HG02938 (cell line): Measurements from ENCODE around the gene SDHAF2.
A peak's percentile ranks its signal among the peaks of the same experiment; 100 is the strongest.
"Not testable (repeated sequence)": the region's sequence is repeated elsewhere in the genome, so short reads cannot be mapped to it uniquely, and the experiment has no call there.

Source experiments
- ATAC-seq: cut with Tn5 transposase; IDR thresholded peaks from one replicate; pipeline ENCODE4 v1.9.1; 2021; ENCODE audit warnings: mild to moderate bottlenecking, moderate library complexity; ENCODE audit not compliant: unreplicated experiment

The SDHAF2 gene

GRCh38 chr11:61429691-61430582 is at the start of gene SDHAF2, which contains the start of gene CPSF7:
Gene SDHAF2, plus strand, starts transcription at chr11:61430124. Its CDS starts 23 bp downstream, at chr11:61430147.
Gene CPSF7, minus strand, starts transcription at chr11:61429975. Its CDS starts 740 bp downstream, at chr11:61429235.
- ATAC-seq, result peak; percentile 89

GRCh38 chr11:61380884-61381283 is 49.0 kb upstream of the SDHAF2 start:
- ATAC-seq, result no peak

DNA sequence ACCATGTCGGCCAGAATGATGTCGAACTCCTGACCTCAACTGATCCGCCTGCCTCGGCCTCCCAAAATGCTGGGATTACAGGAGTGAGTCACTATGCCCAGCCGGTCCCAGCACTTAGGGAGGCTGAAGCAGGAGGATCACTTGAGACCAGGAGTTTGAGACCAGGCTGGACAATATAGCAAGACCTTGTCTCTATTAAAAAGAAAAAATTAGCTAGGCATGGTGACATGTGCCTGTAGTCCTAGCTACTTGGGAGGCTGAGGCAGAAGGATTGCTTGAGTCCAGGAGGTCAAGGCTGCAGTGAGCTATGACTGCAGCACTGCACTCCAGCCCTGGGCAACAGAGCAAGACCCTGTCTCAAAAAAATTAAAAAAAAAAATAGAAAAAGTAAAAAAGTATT is 46.1 kb upstream of the SDHAF2 start:
- ATAC-seq, result not testable (repeated sequence)

GRCh38 chr11:61384271-61385242 is 45.4 kb upstream of the SDHAF2 start:
- no peak for ATAC-seq

DNA sequence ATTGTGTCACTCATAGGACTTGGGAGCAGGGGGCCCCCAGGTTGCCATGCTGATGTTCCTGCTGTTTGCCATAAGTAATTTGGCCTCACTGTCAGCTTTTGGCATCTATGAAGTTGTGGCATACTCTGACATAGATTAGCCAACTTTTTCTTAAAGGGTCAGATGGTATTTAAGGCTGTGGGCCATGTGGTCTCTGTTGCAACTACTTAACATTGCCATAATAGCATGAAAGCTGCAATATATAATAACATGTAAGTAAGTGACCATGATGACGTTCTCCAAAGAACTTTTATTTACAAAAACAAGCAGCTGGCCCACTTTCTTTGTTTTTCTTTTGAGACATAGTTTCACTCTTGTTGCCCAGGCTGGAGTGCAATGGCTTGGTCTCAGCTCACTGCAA is 39.8 kb upstream of the SDHAF2 start:
- no peak for ATAC-seq

DNA sequence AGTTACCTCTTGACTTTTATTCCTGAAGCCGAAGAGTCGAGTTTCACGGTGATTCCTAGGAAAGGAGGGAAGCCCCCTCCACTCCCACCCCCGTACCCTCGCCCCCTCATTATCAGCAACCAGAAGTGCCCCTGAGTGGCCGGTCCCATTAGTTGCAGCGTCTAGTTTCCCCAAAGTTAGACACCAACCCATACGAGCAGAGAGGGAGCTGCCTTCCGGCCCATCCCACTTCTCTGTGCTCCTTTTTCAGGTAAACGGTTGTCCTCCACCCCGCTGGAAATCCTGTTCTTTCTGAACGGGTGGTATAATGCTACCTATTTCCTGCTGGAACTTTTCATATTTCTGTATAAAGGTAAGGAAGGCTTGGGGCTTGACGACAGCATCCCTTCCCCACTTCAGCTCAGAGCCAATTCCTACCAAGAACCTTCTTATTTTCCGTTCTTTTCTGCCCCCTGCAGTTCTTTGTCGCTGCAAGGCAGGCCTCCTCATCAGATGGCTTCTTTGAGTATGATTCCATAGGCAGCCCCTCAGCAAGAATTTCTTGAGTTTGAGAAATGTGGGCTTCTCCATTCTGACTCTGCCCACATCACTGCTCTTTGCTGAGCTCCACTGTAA is 36.8 kb upstream of the SDHAF2 start:
- no peak for ATAC-seq

- ATAC-seq, result no peak
Measured at GRCh38 chr11:61401173-61401572, 28.8 kb upstream of the SDHAF2 start.

GRCh38 chr11:61401573-61401972 is 28.4 kb upstream of the SDHAF2 start:
- ATAC-seq, result no peak

- ATAC-seq, result no peak
Measured at GRCh38 chr11:61403658-61404057, 26.3 kb upstream of the SDHAF2 start.

GRCh38 chr11:61404103-61404502 is 25.8 kb upstream of the SDHAF2 start:
- ATAC-seq, result no peak

GRCh38 chr11:61404641-61405040 is 25.3 kb upstream of the SDHAF2 start:
- no peak for ATAC-seq

- ATAC-seq, result no peak
Measured at GRCh38 chr11:61406067-61406466, 23.9 kb upstream of the SDHAF2 start.

DNA sequence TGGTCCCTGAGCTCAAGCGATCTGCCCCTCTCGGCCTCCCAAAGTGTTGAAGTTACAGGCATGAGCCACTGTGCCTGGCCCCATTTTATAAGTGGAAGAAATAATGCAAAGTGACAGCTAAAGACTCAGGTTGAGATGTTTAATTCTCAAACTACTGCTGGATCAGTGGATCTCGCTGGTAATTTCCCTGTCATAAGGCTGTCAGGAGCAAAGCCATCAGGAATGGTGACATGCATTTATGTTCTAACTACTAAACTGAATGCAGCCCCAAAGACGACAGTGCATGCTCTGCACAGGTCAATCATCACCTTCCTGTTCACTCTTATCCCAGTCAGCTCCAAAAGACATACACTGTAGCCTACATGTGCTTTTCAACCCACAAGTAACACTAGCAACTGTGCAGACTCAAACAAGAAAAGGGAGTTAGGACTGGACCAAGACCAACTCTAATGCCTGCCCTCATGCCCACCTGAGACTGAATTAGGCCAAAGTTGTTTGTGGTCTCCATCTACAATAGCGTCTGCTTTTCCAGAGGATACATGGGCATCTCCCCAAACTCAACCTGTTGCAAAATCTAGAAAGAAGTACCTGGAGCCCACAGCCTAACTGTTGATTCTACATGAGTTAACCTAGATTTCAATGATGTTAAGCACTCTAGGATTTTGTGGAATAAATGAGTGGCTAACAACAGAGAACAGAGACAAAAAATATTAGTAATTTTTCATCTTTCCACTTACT is 22.8 kb upstream of the SDHAF2 start:
- ATAC-seq, result no peak

- no peak for ATAC-seq
Measured at GRCh38 chr11:61411589-61411988, 18.3 kb upstream of the SDHAF2 start.

DNA sequence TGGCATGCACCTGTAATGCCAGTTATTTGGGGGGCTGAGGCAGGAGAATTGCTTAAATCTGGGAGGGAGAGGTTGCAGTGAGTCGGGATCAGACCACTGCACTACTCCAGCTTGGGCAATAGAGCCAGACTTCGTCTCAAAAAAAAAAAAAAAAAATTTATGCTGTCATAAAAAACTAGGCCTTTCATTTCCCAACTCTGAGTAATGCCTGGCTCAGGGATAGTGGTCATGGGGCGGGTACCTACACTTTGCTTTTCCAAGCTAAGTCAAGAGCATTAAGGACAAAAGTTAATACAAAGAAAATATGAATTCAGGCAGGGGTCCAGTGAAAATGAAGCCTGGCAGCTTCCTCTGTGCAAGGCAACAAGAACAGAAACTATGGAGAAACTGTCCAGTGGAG is 16.4 kb upstream of the SDHAF2 start:
- no peak for ATAC-seq

DNA sequence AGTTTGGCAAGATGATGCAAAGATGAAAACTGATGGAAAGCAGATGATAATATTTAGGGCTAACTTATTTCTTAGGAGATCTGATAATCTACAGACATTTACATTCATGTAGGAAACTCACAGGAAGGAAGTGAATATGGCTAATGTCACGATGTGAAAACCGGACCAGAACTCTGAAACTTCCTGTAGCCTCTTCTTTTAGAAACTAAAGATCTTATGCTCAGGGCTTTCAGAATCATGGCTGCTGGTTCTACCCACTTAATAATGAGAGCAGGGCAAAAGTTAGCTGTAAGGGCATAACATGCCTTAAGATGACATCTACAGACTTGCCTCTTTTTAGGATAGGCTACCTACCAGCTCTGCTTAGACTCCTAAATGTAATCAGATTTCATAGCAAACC is 15.4 kb upstream of the SDHAF2 start:
- no peak for ATAC-seq

- no peak for ATAC-seq
Measured at GRCh38 chr11:61415381-61415780, 14.5 kb upstream of the SDHAF2 start.

DNA sequence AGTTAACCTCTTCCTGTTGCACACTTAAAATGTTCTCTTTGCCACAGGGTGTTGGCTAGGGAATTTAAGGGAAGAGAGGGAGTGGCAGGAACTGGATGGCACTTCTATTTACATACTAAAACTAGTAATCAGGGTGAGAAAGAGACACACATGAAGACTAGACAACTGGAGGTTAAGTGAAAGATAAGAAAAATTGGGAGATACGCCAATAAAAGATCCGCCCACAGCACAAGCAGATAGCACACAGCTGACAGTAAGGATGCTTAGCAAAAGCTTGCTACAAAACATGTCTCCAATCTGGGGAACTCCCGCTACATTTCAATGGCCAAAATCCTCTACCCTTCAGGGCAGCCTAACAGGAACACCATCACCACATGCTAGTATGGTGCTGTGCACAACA is 13.0 kb upstream of the SDHAF2 start:
- ATAC-seq, result no peak

DNA sequence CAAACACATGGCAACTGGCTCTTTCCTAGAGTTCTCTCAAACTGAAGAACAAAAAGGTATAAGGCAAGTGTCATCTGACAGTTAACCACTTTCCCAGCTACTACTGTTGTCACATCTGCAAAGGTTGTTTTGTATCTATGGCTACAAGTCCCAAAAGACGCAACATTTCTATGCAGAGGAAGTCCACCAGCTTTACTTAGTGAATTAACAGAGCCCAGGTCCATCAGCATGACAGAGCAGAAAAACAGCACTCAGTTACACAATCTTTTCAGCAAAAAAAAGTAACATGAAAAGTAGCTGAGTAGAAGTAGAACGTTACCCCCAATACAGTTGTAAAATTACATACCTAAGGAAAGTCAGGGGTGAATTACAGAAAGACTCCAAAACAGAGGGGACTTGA is 12.3 kb upstream of the SDHAF2 start:
- no peak for ATAC-seq

GRCh38 chr11:61418136-61418535 is 11.8 kb upstream of the SDHAF2 start:
- no peak for ATAC-seq
